Loucy (cell line): ENCODE measurements around the gene CCND1.
A peak's percentile ranks its signal among the peaks of the same experiment; 100 is the strongest.

Experiments
- H2AFZ ChIP-seq: fragments of 200-600 bp; sonication (generic); 2 replicates; pipeline ENCODE4 v1.6.0; 2016; ENCODE audit warnings: antibody characterized with exemption, mild to moderate bottlenecking, low read length, moderate library complexity
- H3F3A ChIP-seq: fragments of 200-600 bp; 2 replicates; pipeline ENCODE4 v1.6.0; 2016; ENCODE audit warnings: antibody characterized with exemption, low read depth, mild to moderate bottlenecking
- H3K27me3 ChIP-seq: fragments of 200-600 bp; sonication (generic); 2 replicates; pipeline ENCODE4 v1.6.1; 2014; ENCODE audit warnings: low read length, mild to moderate bottlenecking; ENCODE audit not compliant: insufficient read depth, poor library complexity, severe bottlenecking
- H3K36me3 ChIP-seq: fragments of 200-600 bp; sonication (generic); 2 replicates; pipeline ENCODE4 v1.6.1; 2016; ENCODE audit warnings: low read length; ENCODE audit not compliant: insufficient read depth
- H3K4me1 ChIP-seq: fragments of 200-600 bp; sonication (generic); 2 replicates; pipeline ENCODE4 v1.5.1; 2014; ENCODE audit warnings: low read length, mild to moderate bottlenecking; ENCODE audit not compliant: insufficient read depth, poor library complexity, severe bottlenecking
- H3K4me2 ChIP-seq: fragments of 200-600 bp; sonication (generic); 2 replicates; pipeline ENCODE4 v1.6.0; 2014; ENCODE audit warnings: antibody characterized with exemption, low read length, low read depth, mild to moderate bottlenecking; ENCODE audit not compliant: poor library complexity, severe bottlenecking
- H3K4me3 ChIP-seq: fragments of 200-600 bp; sonication (generic); 2 replicates; pipeline ENCODE4 v1.5.1; 2014; ENCODE audit warnings: low read length, mild to moderate bottlenecking, mixed read lengths; ENCODE audit not compliant: poor library complexity, severe bottlenecking
- H3K79me2 ChIP-seq: fragments of 200-600 bp; sonication (generic); 2 replicates; pipeline ENCODE4 v1.6.1; 2014; ENCODE audit warnings: low read length; ENCODE audit not compliant: insufficient read depth
- H3K9ac ChIP-seq: fragments of 200-600 bp; sonication (generic); 2 replicates; pipeline ENCODE4 v1.6.0; 2014; ENCODE audit warnings: mild to moderate bottlenecking, low read depth, low read length, moderate library complexity; ENCODE audit not compliant: poor library complexity, severe bottlenecking
- H3K9me2 ChIP-seq: fragments of 200-600 bp; sonication (generic); replicated peaks from 2 replicates; pipeline ENCODE4 v1.6.1; 2016; ENCODE audit warnings: low read depth, low read length, mixed read lengths
- H3K9me3 ChIP-seq: fragments of 200-600 bp; sonication (generic); 2 replicates; pipeline ENCODE4 v1.6.1; 2014; ENCODE audit warnings: mild to moderate bottlenecking, antibody characterized with exemption, low read length, low read depth; ENCODE audit not compliant: insufficient read depth
- H4K20me1 ChIP-seq: fragments of 200-600 bp; sonication (generic); 2 replicates; pipeline ENCODE4 v1.6.0; 2014; ENCODE audit warnings: antibody characterized with exemption, low read length, mild to moderate bottlenecking; ENCODE audit not compliant: insufficient read depth, poor library complexity, severe bottlenecking
- EZH2phosphoT487 ChIP-seq: fragments of 200-600 bp; IDR thresholded peaks from 2 replicates; pipeline ENCODE4 v1.6.1; 2018; ENCODE audit warnings: antibody characterized with exemption, mild to moderate bottlenecking, moderate library complexity, borderline replicate concordance
- TF ChIP-seq, protein P1 (sequence below): fragments of 200-600 bp; sonication (generic); conservative IDR thresholded peaks from 2 replicates; pipeline ENCODE4 v1.5.1; 2014; ENCODE audit warnings: mild to moderate bottlenecking, antibody characterized with exemption, low read length

CCND1 gene

GRCh38 chr11:69682681-69683326 lies 41.8 kb downstream of the CCND1 start:
- H3K79me2 ChIP-seq: no peaks in the 10 kb centered on the region
- no peak overlapping the region for H3K4me2 ChIP-seq
- no peaks in the 10 kb centered on the region for H3K4me1 ChIP-seq

GRCh38 chr11:69683764-69684333 lies 42.9 kb downstream of the CCND1 start:
- no peaks in the 10 kb centered on the region for H3K27me3 ChIP-seq
- no peaks in the 10 kb centered on the region for H3K9me3 ChIP-seq
- no peak overlapping the region for H2AFZ ChIP-seq
- no peak overlapping the region for H3K9ac ChIP-seq
- no peaks in the 10 kb centered on the region for H3K79me2 ChIP-seq
- H3K36me3 ChIP-seq: no peaks in the 10 kb centered on the region
- H3F3A ChIP-seq: no peaks in the 10 kb centered on the region
- H4K20me1 ChIP-seq: no peaks in the 10 kb centered on the region
- H3K4me1 ChIP-seq: no peaks in the 10 kb centered on the region
- TF ChIP-seq, protein P1, sequence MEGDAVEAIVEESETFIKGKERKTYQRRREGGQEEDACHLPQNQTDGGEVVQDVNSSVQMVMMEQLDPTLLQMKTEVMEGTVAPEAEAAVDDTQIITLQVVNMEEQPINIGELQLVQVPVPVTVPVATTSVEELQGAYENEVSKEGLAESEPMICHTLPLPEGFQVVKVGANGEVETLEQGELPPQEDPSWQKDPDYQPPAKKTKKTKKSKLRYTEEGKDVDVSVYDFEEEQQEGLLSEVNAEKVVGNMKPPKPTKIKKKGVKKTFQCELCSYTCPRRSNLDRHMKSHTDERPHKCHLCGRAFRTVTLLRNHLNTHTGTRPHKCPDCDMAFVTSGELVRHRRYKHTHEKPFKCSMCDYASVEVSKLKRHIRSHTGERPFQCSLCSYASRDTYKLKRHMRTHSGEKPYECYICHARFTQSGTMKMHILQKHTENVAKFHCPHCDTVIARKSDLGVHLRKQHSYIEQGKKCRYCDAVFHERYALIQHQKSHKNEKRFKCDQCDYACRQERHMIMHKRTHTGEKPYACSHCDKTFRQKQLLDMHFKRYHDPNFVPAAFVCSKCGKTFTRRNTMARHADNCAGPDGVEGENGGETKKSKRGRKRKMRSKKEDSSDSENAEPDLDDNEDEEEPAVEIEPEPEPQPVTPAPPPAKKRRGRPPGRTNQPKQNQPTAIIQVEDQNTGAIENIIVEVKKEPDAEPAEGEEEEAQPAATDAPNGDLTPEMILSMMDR: peak; percentile 60
- no peak for TF ChIP-seq EZH2phosphoT487
- no peaks in the 10 kb centered on the region for H3K9me2 ChIP-seq
- no peak overlapping the region for H3K4me3 ChIP-seq
- no peak overlapping the region for H3K4me2 ChIP-seq

More at GRCh38 chr11:69682681-69683326, 41.8 kb downstream of the CCND1 start:
- Histone ChIP-seq H3F3A (no peaks in the 10 kb centered on the region), H3K9me2 (no peaks in the 10 kb centered on the region), H4K20me1 (no peaks in the 10 kb centered on the region), H3K9me3 (no peaks in the 10 kb centered on the region), H3K36me3 (no peaks in the 10 kb centered on the region), H3K27me3 (no peaks in the 10 kb centered on the region), H3K9ac (no peak overlapping the region), H3K4me3 (no peak overlapping the region), H2AFZ (no peak overlapping the region)
- TF ChIP-seq, protein P1: no peak
- TF ChIP-seq EZH2phosphoT487: no peak

DNA sequence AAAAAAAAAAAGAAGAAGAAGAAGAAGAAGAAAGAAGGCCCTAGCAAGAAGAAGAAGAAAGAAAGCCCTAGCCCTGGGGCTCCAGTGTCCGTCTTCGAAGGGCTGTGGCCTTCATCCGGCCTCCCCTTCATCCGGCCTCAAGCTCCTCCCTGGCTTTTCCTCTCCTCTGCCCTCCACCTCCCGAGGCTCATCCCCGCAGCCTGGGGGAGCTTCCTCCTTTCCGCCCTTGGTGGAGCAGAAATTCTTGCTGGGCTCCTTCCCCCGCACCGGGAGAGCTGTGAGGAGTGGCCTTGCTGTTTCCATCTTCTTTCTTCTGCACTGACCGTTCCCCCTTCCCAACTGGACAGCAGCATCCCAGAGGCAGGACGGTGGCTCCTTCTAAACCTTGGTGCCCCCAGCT lies 43.7 kb downstream of the CCND1 start:
- H3K36me3 ChIP-seq: no peaks in the 10 kb centered on the region
- H3K9me2 ChIP-seq: no peaks in the 10 kb centered on the region
- H3K79me2 ChIP-seq: no peaks in the 10 kb centered on the region
- no peaks in the 10 kb centered on the region for H3F3A ChIP-seq
- H3K4me3 ChIP-seq: no peak overlapping the region
- H3K27me3 ChIP-seq: no peaks in the 10 kb centered on the region
- H3K4me1 ChIP-seq: no peaks in the 10 kb centered on the region
- no peak for TF ChIP-seq EZH2phosphoT487
- TF ChIP-seq, protein P1: no peak
- H3K9ac ChIP-seq: no peak overlapping the region
- no peaks in the 10 kb centered on the region for H3K9me3 ChIP-seq
- H3K4me2 ChIP-seq: no peak overlapping the region
- H4K20me1 ChIP-seq: no peaks in the 10 kb centered on the region
- no peak overlapping the region for H2AFZ ChIP-seq
